Hepatocyte (in vitro differentiated cells): Measurements from ENCODE around the gene KLK15.

Source experiments
- CTCF ChIP-seq: fragments of 200-600 bp; sonication (generic); IDR thresholded peaks from 2 replicates; pipeline ENCODE4 v1.5.1; 2016; ENCODE audit warnings: antibody characterized with exemption, mild to moderate bottlenecking; ENCODE audit not compliant: poor library complexity
- EZH2 ChIP-seq: fragments of 200-600 bp; sonication (generic); IDR thresholded peaks from 2 replicates; pipeline ENCODE4 v1.6.1; 2016; ENCODE audit warnings: antibody characterized with exemption, mild to moderate bottlenecking, borderline replicate concordance
- EZH2phosphoT487 ChIP-seq: fragments of 200-600 bp; sonication (generic); IDR thresholded peaks from one replicate; pipeline ENCODE4 v1.6.1; 2018; ENCODE audit warnings: antibody characterized with exemption, mild to moderate bottlenecking, low read depth, moderate library complexity; ENCODE audit not compliant: unreplicated experiment, severe bottlenecking

DNA sequence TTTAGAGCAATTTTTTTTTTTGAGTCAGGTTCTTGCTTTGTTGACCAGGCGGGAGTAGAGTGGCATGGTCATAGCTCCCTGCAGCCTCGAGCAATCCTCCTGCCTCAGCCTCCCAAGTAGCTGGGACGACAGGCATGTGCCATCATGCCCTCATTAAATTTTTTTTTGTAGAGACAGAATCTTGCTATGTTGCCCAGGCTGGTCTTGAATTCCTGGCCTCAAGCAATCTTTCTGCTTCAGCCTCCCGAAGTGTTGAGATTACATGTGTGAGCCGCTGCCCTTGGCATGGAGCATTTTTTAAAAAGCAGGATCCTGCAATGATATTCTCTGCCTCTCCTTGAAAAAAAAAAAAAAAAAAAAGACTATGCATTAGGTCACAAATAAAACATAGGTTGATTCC lies 57.2 kb downstream of the KLK15 start:
- TF ChIP-seq CTCF (no peak), EZH2phosphoT487 (no peak), EZH2 (no peak)
